ENCODE measurements around the gene PCDH9.
"Not testable (repeated sequence)": the region's sequence is repeated elsewhere in the genome, so short reads cannot be mapped to it uniquely, and the experiment has no call there.

The PCDH9 gene

GRCh38 chr13:66765559-66765958 is 464.6 kb downstream of the PCDH9 start:
- no peak for DNase-seq (ENCODE audit: low read depth in 2 of 2)

DNA sequence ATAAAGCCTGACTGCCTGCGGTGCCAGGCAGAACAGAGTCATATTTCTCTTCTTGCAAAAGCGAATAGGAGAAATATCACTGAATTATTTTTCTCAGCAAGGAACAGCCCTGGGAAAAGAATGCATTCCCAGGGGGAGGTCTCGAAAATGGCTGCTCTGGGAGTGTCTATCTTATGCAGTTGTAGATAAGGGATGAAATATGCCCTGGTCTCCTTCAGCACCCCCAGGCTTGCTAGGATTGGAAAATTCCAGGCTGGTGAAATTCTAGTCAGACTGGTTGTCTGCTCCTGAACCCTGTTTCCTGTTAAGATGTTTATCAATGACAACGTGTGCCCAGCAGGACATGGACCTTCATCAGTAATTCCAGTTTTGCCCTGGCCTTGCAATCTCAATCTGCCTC is 469.5 kb downstream of the PCDH9 start:
- DNase-seq (ENCODE audit: low read depth in 2 of 2), result not testable (repeated sequence)

DNA sequence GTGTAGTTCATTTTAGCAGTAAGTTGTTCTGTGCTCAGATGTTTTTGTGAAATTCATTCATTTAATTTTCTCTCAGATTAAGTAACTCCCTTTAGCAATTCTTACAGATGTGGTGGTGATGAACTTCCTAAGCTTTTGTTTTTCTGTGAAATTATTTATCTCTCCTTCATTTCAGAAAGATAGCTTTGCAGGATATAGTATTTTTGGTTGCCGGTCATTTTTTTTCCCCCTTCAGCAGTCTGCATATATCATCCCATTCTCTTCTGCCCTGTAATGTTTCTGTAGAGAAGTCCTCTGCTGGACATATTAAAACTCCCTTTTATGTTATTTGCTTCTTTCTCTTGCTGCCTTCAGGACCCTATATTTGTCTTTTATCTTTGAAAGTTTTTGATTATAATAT is 470.2 kb downstream of the PCDH9 start:
- no peak for DNase-seq (ENCODE audit: low read depth in 2 of 2)

GRCh38 chr13:66751691-66752090 is 478.4 kb downstream of the PCDH9 start:
- no peak for DNase-seq (ENCODE audit: low read depth in 2 of 2)

DNA sequence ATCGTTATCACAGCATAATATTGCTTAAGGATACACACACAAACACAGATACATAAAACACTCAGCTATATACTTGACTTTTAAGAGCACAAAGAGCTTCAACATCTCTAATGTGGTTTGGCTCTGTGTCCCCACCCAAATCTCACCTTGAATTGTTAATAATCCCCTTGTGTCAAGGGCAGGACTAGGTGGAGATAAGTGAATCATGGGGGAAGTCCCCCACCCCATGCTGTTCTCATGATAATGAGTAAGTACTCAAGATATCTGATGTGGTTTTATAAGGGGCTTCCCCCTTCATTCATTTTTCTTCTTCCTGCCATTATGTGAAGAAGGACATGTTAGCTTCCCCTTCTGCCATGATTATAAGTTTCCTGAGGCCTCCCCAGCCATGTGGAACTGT is 481.4 kb downstream of the PCDH9 start:
- DNase-seq (ENCODE audit: low read depth in 2 of 2), result no peak

- DNase-seq (ENCODE audit: low read depth in 2 of 2), result no peak
These were observed 484.8 kb downstream of the PCDH9 start for GRCh38 chr13:66745307-66745706.

DNA sequence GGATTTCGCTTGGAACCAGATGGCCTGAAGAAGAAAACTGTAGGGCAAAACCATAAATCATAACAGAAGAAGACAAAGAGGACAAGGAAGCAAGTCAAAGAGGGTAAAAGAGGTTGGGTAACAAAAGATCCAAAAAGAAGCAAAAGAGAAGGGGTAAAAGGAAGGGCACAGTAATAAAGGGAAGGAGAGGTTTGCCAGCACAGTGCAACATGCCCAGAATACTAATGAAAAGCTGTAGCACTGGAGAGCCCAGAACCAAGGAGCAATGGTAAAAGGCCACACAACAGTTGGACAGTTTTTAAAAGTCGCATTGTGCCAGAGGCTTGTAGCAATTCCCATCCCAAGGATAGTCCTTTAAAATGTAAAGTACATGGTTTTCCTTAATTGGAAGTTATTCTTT is 506.6 kb downstream of the PCDH9 start:
- DNase-seq (ENCODE audit: low read depth in 2 of 2), result no peak

DNA sequence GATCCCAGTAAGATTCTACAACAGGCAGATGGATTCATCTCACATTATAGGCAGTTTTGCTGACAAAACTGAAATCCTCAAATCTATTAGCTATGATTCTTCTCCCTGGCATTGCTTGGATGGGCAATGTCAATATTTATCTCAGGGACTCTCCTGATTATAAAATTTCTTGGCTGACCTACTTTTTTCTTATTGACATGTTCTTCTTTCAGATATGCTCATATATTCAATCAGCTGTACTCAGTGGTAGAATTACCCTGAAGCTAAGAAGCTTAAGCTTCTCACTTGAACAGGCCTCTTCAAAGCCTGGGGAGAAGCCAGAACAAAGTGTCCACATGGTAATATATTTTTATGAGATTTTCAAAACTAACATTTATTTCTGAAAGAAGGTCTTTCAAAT is 513.6 kb downstream of the PCDH9 start:
- no peak for DNase-seq (ENCODE audit: low read depth in 2 of 2)

- DNase-seq (ENCODE audit: low read depth in 2 of 2), result no peak
These were observed 515.3 kb downstream of the PCDH9 start for GRCh38 chr13:66714795-66715194.

GRCh38 chr13:66704110-66704509 is 526.0 kb downstream of the PCDH9 start:
- no peak for DNase-seq (ENCODE audit: low read depth in 2 of 2)

- DNase-seq (ENCODE audit: low read depth in 2 of 2), result no peak
These were observed 526.5 kb downstream of the PCDH9 start for GRCh38 chr13:66703597-66703996.

- no peak for DNase-seq (ENCODE audit: low read depth in 2 of 2)
These were observed 530.0 kb downstream of the PCDH9 start for GRCh38 chr13:66700117-66700601.

DNA sequence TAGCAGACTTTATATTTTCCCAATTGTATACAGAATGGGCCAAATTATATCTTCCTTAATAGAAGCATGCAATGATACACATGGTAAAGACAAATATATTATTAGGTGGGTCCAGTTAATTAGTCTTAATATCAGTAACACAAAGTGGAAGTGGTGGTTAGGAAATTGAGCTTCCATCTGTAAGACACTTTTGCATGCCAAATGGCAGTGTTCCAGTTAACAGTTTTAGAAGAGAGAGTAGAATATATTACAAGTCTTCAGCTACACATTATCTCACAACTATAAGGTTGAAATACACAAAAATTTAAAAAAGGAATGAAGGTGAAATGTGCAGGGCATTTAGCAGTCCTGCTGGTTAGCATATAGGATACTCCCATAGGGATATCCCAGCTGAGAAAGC is 536.5 kb downstream of the PCDH9 start:
- no peak for DNase-seq (ENCODE audit: low read depth in 2 of 2)

GRCh38 chr13:66691149-66691548 is 539.0 kb downstream of the PCDH9 start:
- DNase-seq (ENCODE audit: low read depth in 2 of 2), result no peak

DNA sequence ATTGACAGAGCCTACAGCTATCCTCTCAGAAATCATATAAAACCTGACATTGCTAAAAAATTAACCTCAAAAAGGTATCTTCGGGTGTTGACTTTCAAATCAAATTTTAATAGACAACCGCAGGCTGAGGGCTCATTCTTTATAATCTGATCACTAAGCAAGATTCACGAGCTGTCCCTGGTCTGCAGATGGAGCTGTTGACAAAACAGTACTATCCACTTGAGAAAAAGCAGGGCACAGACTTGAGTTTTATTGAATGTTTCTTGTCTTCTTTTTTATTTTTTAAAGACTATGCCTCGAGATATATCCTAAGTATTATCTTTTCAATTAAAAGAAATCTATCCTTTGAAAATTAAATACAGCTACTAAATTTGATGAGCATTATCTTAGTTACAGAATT is 540.5 kb downstream of the PCDH9 start:
- peak in 1 of 2 experiments; percentile 15 for DNase-seq (ENCODE audit: low read depth in 2 of 2)

DNA sequence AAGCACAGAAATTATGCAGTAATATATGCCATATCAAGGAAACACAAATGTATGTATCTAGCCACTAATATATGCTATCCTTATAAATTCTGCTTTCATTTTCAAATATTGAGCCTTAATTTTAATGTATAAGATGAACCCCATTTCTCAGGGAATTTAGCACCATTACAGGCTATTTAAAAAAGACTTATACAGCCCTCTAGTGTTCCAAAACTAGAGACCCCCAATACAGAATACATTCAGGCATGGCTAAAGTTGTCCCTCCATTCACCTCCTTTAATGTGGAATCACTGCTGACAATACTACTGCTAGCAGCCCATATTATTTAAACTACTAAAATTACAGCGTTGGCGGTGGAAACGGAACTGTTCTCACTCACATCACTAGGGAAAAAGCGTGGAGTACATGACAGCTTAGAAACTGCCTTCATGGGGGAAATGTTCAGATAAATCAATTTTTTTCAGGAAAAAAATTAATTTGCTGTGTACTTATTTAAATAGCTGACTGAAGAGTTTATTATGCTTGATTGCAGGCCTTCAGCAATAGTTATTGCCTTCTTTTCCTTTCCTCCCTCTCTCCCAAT is 541.0 kb downstream of the PCDH9 start:
- DNase-seq (ENCODE audit: low read depth in 2 of 2), result no peak

GRCh38 chr13:66681403-66681802 is 548.7 kb downstream of the PCDH9 start:
- no peak for DNase-seq (ENCODE audit: low read depth in 2 of 2)

DNA sequence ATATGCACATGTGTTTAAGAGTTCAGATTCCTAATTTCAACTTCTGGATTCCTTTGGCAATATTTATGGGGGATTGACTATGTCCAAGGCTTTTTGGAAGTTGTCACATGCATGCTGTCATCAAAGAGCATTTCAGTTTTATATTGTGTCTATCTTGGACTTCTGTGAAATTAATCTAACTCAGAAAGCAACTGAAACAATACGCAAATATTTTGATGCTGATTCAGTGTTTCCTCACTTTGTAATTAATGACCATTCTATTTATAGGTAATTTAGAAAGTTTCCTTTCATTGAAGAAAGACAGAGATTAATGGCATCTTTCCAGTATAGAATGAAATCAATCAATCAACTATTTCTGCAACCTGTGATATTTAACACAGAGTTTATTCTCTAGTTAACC is 550.1 kb downstream of the PCDH9 start:
- no peak for DNase-seq (ENCODE audit: low read depth in 2 of 2)

GRCh38 chr13:66675620-66676019 is 554.5 kb downstream of the PCDH9 start:
- DNase-seq (ENCODE audit: low read depth in 2 of 2), result no peak

DNA sequence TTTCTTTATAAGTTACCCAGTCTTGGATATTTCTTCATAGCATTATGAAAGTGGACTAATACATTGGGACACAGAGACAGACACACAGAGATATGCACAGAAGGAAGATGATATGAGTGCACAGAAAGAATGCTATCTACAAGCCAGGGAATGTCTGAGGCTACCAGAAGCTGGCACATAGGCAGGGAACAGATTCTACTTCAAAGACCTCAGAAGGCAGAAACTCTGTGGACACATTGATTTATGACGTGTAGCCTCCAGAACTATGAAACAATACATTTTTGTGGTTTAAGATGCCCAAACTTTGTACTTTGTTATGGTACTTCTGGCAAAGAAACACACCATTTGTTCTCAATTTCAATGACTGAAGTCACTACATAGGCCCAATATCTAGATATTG is 556.7 kb downstream of the PCDH9 start:
- peak; percentile 37 to 42 for DNase-seq (ENCODE audit: low read depth in 2 of 2)

GRCh38 chr13:66665991-66666390 is 564.1 kb downstream of the PCDH9 start:
- DNase-seq (ENCODE audit: low read depth in 2 of 2), result peak; percentile 38 to 41

DNA sequence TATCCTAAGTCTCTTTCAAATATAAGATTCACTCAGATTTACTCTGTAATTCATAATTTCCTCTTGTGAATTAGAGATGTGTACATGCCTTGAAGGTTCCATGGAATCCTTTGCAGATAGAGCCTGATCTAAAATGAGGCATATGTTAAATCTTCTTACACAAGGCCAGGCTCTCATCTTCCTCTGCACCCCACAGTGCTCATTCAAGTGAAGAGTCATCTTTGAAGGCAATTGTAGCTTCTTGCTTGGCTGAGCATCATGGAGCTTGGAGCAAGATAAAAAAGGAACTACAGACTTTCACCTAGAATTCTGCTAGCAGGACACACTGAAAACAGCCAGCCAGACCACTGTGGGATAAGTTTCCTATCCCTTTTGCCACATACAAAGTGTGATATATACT is 566.4 kb downstream of the PCDH9 start:
- no peak for DNase-seq (ENCODE audit: low read depth in 2 of 2)

GRCh38 chr13:66663206-66663605 is 566.9 kb downstream of the PCDH9 start:
- DNase-seq (ENCODE audit: low read depth in 2 of 2), result no peak

DNA sequence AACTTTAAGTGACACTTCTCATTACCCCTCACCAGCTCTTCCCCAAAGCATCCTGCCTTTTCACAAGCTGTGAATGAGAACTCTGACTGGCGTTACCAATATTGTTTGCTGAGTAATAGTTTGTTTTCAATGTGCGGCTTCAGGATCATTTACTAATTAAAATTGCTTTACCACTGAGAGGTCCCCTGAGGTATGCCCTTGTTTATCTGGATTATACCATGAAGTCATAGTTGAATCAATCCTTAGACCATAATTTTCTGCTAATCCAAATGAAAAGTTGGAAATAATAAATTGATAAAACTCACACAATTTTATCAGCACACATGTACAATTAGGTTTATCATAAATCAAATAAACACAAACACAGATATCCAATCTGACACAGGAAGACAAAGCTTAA is 568.8 kb downstream of the PCDH9 start:
- DNase-seq (ENCODE audit: low read depth in 2 of 2), result no peak

All from fibroblast of skin of left quadriceps (primary cell).